ENCODE data around the gene LRRFIP2. TPM values are rescaled to one million over a fixed set of nuclear protein-coding genes. Genes with fewer than 3 reads are reported as not detected.
A peak's percentile ranks its signal among the peaks of the same experiment; 100 is the strongest.

LRRFIP2 gene
- total RNA-seq, 4 donors from 2014 or later = 85.7 to 103 (median 100.0) TPM

DNA sequence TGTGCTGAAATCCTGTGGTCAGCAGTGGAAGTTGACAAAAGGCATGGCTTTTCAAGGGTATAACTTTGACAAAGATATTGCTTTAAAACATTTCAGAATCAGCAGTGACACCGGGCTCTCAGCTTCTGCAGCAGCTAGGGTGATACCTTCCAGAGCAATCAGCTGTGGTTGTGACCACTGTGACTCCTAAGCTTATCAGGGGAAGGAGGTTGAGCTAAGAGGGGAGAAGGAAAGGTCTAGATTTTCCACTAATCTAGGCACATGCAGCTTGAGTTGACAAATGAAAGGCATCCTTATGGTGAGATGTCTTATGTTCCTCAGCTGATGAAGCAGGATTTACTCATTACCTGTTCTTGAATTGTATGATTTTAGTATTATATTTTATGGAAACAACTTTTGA lies 16.3 kb upstream of the LRRFIP2 start:
- intact Hi-C loops (cut with DNase I; ENCODE audit: low total_unique reads) (no loop called here), in situ Hi-C loops (cut with MboI; ENCODE audit: low sequenced_read_pairs in 4 of 4) (no loop called here)
- Histone ChIP-seq H3K36me3 (no peaks in the 10 kb centered on the region), H3K9me3 (no peaks in the 10 kb centered on the region), H3K27me3 (no peaks in the 10 kb centered on the region), H3K27ac (no peak overlapping the region), H3K4me1 (no peaks in the 10 kb centered on the region), H3K4me3 (no peak overlapping the region)
- DNase-seq = no peak
- ATAC-seq = no peak
- no peak for TF ChIP-seq CTCF (IDR thresholded peaks at IDR 0.05 in 4 of 5, conservative IDR thresholded peaks at IDR 0.05 in 1 of 5)
- no peak for TF ChIP-seq POLR2A (IDR thresholded peaks at IDR 0.05)

- Histone ChIP-seq H3K36me3 (no peaks in the 10 kb centered on the region), H3K27ac (no peak overlapping the region), H3K27me3 (no peaks in the 10 kb centered on the region), H3K9me3 (no peaks in the 10 kb centered on the region), H3K4me1 (peaks cover under 1 to 2% of the 10 kb centered on the region in 2 donors), H3K4me3 (no peak overlapping the region)
- DNase-seq (no peak), ATAC-seq (no peak)
- intact Hi-C loops (cut with DNase I; ENCODE audit: low total_unique reads) = no loop called here
- no peak for TF ChIP-seq POLR2A (IDR thresholded peaks at IDR 0.05)
- TF ChIP-seq CTCF (IDR thresholded peaks at IDR 0.05 in 4 of 5, conservative IDR thresholded peaks at IDR 0.05 in 1 of 5) = no peak
- in situ Hi-C loops (cut with MboI; ENCODE audit: low sequenced_read_pairs in 4 of 4) = no loop called here
Measured at GRCh38 chr3:37189109-37189508, 14.7 kb upstream of the LRRFIP2 start.

DNA sequence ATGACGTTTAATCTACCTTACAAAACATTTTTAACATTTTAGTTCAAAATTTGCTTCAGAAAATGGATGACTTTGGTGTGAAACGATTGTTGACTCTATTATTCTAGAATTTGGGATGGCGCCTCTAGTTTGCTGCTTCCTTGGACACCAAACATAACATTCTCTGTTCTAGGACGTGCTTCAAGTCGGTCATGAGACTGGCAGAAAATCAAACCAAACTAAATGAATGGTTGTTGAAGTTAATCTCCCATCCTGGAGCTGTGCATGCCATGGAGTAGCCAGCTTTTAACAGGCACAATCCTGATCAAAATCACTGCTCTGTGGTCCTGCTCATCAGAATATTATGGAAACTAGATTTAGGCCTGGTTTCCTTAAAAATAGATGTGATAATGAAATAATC lies 9.6 kb upstream of the LRRFIP2 start:
- no peak overlapping the region for H3K4me3 ChIP-seq

GRCh38 chr3:37183375-37183831 lies 9.0 kb upstream of the LRRFIP2 start:
- H3K27ac ChIP-seq = peak overlapping the region; percentile 4 to 70 (median 10)

More for the DNA sequence above, 9.6 kb upstream of the LRRFIP2 start:
- H3K36me3 ChIP-seq = no peaks in the 10 kb centered on the region
- peak overlapping the region; percentile 4 to 70 (median 10) for H3K27ac ChIP-seq
- H3K27me3 ChIP-seq = no peaks in the 10 kb centered on the region
- H3K4me1 ChIP-seq = peaks cover 27 to 33% of the 10 kb centered on the region in 2 donors
- H3K9me3 ChIP-seq = no peaks in the 10 kb centered on the region
- no peak for TF ChIP-seq POLR2A (IDR thresholded peaks at IDR 0.05)
- TF ChIP-seq CTCF (IDR thresholded peaks at IDR 0.05 in 4 of 5, conservative IDR thresholded peaks at IDR 0.05 in 1 of 5) = no peak
- ATAC-seq (no peak), DNase-seq (no peak)
- in situ Hi-C loops (cut with MboI; ENCODE audit: low sequenced_read_pairs in 4 of 4) = no loop called here
- intact Hi-C loops (cut with DNase I; ENCODE audit: low total_unique reads) = no loop called here

More at GRCh38 chr3:37183375-37183831, 9.0 kb upstream of the LRRFIP2 start:
- H3K27me3 ChIP-seq = no peaks in the 10 kb centered on the region
- no peaks in the 10 kb centered on the region for H3K9me3 ChIP-seq
- intact Hi-C loops (cut with DNase I; ENCODE audit: low total_unique reads) = no loop called here
- H3K36me3 ChIP-seq = no peaks in the 10 kb centered on the region
- peak in 1 of 2 donors; percentile 20 for ATAC-seq
- DNase-seq = no peak
- H3K4me3 ChIP-seq = no peak overlapping the region
- in situ Hi-C loops (cut with MboI; ENCODE audit: low sequenced_read_pairs in 4 of 4) = no loop called here
- H3K4me1 ChIP-seq = peaks cover 30 to 37% of the 10 kb centered on the region in 2 donors
- no peak for TF ChIP-seq POLR2A (IDR thresholded peaks at IDR 0.05)
- no peak for TF ChIP-seq CTCF (IDR thresholded peaks at IDR 0.05 in 4 of 5, conservative IDR thresholded peaks at IDR 0.05 in 1 of 5)

All from gastrocnemius medialis (tissue), 4 donors.